ENCODE results near the gene MINDY2. TPM values are rescaled to one million over a fixed set of nuclear protein-coding genes. Genes with fewer than 3 reads are reported as not detected.
"Not testable (repeated sequence)": the region's sequence is repeated elsewhere in the genome, so short reads cannot be mapped to it uniquely, and the experiment has no call there.

Gene MINDY2
- total RNA-seq, 1 experiment from 2014 or later: 13.2 TPM

DNA sequence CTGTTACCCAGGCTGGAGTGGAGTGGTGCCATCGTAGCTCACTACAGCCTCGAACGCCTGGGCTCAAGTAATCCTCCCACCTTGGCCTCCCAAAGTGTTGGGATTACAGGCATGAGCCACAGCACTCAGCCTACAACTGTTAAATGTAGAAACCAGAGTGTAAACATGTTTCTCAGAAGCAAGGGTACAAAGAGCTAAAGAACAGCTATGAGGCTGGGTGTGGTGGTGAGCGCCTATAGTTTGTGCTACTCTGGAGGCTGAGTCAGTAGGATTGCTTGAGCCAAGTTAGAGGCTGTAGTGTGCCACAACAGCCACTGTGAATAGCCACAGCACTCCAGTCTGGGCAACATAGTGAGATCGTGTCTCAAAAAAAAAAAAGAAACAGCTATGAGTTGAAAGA, 4.8 kb upstream of the MINDY2 start:
- no peaks in the 10 kb centered on the region for H3K27me3 ChIP-seq (ENCODE audit: control insufficient read depth, insufficient read depth, low read length)
- H3K36me3 ChIP-seq (replicated peaks; ENCODE audit: control insufficient read depth, insufficient read depth, low read length): no peaks in the 10 kb centered on the region
- H3K4me3 ChIP-seq (ENCODE audit: insufficient read depth, low read depth, low read length): no peak overlapping the region
- no peak for DNase-seq

DNA sequence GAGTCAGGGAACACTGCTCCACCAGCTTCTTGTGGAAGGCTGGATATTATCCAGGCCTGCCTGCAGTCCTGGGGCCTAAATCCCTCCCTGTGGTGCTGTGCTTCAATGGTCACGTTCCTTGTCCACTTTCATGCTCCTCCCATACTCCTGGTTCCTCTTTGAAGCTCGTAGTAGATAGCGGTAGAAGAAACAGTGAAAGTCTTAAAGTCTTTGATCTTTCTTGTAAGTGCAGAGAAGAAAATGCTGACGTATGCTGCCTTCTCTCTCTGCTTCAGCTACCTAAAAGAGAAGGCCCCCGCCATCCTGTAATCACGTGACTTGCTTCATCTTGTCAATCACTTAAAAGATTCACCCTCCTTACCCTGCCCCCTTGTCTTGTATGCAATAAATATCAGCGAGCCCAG, 2.5 kb upstream of the MINDY2 start:
- not testable (repeated sequence) for H3K36me3 ChIP-seq (replicated peaks; ENCODE audit: control insufficient read depth, insufficient read depth, low read length); H3K4me3 ChIP-seq (ENCODE audit: insufficient read depth, low read depth, low read length); DNase-seq; H3K27me3 ChIP-seq (ENCODE audit: control insufficient read depth, insufficient read depth, low read length)

DNA sequence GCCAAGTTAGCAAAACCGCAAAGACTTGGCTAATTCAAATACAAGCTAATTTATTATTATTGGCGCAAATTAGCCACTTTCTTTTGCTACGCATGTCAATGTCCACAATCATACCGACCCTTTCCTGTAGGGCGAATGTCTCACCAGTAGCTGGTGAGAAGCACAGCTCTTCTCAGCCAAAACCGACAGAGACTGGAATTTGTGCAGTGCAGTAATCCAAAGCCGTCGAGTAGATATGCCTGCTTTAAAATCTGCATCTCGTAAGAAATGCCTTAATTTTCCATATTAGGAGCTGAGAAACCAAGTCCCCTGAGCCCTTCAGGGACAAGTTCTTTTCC, 614 bp upstream of the MINDY2 start:
- H3K4me3 ChIP-seq (ENCODE audit: insufficient read depth, low read depth, low read length): peak overlapping the region; percentile 93
- H3K27me3 ChIP-seq (ENCODE audit: control insufficient read depth, insufficient read depth, low read length): no peaks in the 10 kb centered on the region
- H3K36me3 ChIP-seq (replicated peaks; ENCODE audit: control insufficient read depth, insufficient read depth, low read length): no peaks in the 10 kb centered on the region
- DNase-seq: no peak

DNA sequence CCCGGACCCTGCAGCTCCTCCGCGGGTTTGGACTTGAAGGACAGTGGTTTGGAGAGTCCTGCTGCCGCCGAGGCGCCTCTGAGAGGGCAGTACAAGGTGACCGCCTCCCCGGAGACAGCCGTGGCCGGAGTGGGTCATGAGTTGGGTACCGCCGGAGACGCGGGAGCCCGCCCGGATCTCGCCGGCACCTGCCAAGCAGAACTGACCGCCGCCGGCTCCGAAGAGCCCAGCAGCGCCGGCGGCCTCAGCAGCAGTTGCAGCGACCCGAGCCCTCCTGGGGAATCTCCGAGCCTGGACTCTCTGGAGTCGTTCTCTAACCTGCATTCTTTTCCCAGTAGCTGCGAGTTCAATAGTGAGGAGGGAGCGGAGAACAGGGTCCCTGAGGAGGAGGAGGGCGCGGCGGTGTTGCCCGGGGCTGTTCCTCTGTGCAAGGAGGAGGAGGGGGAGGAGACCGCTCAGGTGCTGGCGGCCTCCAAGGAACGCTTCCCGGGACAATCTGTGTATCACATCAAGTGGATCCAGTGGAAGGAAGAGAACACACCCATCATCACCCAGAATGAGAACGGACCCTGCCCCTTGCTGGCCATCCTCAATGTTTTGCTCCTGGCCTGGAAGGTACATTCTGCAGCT, 634 bp downstream of the MINDY2 start:
- DNase-seq: peak; percentile 82
- no peaks in the 10 kb centered on the region for H3K36me3 ChIP-seq (replicated peaks; ENCODE audit: control insufficient read depth, insufficient read depth, low read length)
- peak overlapping the region; percentile 93 for H3K4me3 ChIP-seq (ENCODE audit: insufficient read depth, low read depth, low read length)
- H3K27me3 ChIP-seq (ENCODE audit: control insufficient read depth, insufficient read depth, low read length): no peaks in the 10 kb centered on the region

DNA sequence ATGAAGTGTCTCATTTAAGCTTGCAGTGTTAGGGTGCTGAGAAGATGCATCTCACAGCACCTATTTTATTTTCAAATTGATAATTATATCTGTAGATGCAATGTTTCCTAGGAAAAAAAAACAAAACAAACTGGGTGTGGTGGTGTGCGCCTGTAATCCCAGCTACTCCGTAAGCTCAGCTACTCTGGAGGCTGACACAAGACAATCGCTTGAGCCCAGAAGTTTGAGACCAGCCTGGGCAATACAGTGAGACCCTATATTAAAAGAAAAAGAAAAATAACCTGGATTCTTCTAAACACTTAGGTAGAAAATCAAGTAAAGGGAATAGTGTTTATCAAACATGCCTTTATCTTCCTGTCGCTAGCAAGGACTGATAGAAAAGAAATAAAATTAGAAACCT, 1.9 kb downstream of the MINDY2 start:
- no peak for DNase-seq
- H3K4me3 ChIP-seq (ENCODE audit: insufficient read depth, low read depth, low read length): no peak overlapping the region
- no peaks in the 10 kb centered on the region for H3K36me3 ChIP-seq (replicated peaks; ENCODE audit: control insufficient read depth, insufficient read depth, low read length)
- H3K27me3 ChIP-seq (ENCODE audit: control insufficient read depth, insufficient read depth, low read length): no peaks in the 10 kb centered on the region

DNA sequence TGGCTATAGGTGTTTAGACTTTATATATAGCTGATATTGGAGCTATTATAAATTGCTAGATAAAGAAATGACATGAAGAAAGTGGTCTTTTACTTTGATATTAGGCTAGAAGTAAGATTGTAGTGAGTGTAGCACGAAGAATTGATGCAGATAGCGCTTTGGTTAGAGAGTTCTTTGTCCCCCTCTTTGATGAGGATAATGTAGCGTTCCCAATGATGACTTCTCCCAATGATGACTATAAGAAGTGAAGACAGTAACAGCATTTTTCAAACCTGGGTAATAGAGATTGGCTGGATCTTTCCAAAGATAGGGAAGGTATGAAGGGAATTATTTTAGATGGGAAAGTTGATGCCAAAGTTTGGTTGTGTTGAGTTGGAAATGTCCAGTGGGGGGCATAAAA, 4.3 kb downstream of the MINDY2 start:
- Histone ChIP-seq H3K4me3 (ENCODE audit: insufficient read depth, low read depth, low read length) (no peak overlapping the region), H3K36me3 (replicated peaks; ENCODE audit: control insufficient read depth, insufficient read depth, low read length) (no peaks in the 10 kb centered on the region), H3K27me3 (ENCODE audit: control insufficient read depth, insufficient read depth, low read length) (no peaks in the 10 kb centered on the region)
- no peak for DNase-seq

DNA sequence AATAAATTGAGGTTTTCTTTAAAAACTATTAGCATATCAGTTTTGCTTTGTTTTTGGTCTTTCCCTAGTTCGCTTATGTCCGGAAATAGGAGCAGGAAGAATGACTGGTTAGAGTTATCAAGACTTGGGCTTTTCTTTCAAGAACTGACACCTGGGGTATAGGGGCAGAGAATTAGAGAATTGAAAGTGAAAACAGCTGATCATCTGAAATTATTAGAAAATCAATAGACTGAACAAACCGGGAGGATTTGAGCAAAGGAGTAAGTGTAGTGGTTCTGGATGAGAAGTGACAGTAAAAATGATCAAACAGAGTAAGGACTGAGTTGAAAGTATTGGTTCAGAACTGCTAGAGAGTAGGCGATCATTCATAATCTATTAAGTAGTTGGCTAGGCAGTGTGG, 6.0 kb downstream of the MINDY2 start:
- H3K36me3 ChIP-seq (replicated peaks; ENCODE audit: control insufficient read depth, insufficient read depth, low read length): no peaks in the 10 kb centered on the region
- no peak for DNase-seq
- H3K4me3 ChIP-seq (ENCODE audit: insufficient read depth, low read depth, low read length): no peak overlapping the region
- no peaks in the 10 kb centered on the region for H3K27me3 ChIP-seq (ENCODE audit: control insufficient read depth, insufficient read depth, low read length)

DNA sequence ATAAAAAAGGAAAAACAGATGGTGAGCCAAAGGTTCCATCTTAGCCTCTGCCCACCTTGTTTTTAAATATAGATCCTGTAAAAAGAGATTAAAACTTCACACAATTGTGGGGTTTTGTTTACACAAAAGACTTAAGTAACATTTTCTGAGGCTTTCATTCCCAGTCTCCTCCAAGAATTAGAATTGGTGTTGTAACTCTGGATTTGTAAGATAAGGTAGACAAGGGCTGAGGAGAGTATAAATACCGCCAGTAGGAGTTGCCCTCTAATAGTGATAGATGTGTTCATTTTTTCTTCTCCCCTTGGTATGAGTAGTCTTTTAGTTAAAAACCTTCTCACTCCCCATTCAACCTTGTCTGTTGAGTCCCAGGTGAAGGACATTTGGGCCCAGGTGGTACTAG, 8.5 kb downstream of the MINDY2 start:
- Histone ChIP-seq H3K27me3 (ENCODE audit: control insufficient read depth, insufficient read depth, low read length) (no peaks in the 10 kb centered on the region), H3K36me3 (replicated peaks; ENCODE audit: control insufficient read depth, insufficient read depth, low read length) (no peaks in the 10 kb centered on the region), H3K4me3 (ENCODE audit: insufficient read depth, low read depth, low read length) (no peak overlapping the region)
- DNase-seq: no peak

DNA sequence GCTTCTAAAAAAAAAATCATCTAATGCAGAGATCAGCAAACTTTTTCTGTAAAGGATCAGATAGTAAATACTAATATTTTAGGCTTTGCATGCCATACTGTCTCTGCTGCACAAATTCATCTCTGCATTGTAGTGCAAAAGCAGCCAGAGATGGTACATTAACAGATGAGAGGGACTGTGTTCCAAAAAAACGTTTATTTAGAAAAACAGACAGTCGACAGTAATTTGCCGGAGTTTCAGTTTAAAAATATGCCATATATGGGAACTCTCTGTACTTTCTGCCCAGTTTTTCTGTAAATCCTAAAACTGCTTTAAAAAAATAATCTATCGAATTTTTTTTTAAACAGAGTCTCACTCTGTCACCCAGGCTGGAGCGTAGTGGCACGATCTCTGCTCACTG, 14.3 kb downstream of the MINDY2 start:
- Histone ChIP-seq H3K4me3 (ENCODE audit: insufficient read depth, low read depth, low read length) (no peak overlapping the region), H3K36me3 (replicated peaks; ENCODE audit: control insufficient read depth, insufficient read depth, low read length) (no peaks in the 10 kb centered on the region), H3K27me3 (ENCODE audit: control insufficient read depth, insufficient read depth, low read length) (no peaks in the 10 kb centered on the region)
- no peak for DNase-seq

DNA sequence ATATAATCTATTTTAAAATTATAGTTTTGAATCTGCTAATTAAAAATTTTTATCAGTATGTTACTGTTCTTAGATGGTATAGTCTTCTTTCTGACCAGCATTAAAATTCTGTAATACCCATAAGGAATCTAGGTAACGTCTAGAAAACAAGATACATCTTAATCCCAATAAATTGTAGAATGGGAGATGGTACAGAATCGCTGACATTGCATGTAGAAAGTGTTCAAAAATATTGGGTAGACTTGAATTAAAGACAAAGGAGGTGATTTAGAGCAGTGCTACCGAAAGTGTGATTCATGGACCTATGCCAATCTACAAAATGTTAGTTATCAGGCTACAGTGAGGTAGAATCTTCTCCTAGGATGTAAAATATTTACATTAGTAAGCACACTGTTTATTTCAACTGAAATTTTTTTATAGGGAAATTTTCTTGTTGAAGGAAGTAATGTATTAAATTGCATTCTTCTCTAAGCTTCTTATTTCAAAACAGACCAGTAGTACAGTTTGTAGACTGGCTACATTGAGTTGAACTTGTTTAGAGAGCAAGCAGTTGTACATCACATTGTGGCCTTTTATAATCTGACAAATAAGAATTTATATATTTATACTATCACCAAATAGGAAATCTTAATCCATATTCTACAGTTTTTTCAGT, 17.1 kb downstream of the MINDY2 start:
- H3K27me3 ChIP-seq (ENCODE audit: control insufficient read depth, insufficient read depth, low read length): no peaks in the 10 kb centered on the region
- no peaks in the 10 kb centered on the region for H3K36me3 ChIP-seq (replicated peaks; ENCODE audit: control insufficient read depth, insufficient read depth, low read length)
- DNase-seq: no peak
- H3K4me3 ChIP-seq (ENCODE audit: insufficient read depth, low read depth, low read length): no peak overlapping the region

DNA sequence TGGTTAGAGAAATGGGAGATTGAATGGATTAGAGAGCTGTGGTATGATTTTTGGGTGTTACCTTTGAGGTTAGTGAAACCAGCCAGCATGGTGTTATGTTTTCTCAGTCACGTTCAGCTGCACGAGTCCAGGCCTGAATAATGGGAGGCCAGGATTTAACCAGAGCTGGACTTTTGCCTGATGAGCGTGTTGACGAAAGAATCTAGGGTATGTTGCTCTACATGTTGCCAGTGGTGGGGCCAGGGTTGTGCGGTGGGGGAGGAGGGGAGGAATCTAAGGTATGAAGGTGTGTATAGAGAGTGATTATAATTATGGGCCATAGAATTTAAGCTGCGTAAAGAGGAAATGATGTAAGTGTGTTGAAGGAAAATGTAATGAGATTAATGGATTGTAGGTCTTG, 22.8 kb downstream of the MINDY2 start:
- no peaks in the 10 kb centered on the region for H3K27me3 ChIP-seq (ENCODE audit: control insufficient read depth, insufficient read depth, low read length)
- DNase-seq: peak; percentile 28
- H3K4me3 ChIP-seq (ENCODE audit: insufficient read depth, low read depth, low read length): no peak overlapping the region
- H3K36me3 ChIP-seq (replicated peaks; ENCODE audit: control insufficient read depth, insufficient read depth, low read length): no peaks in the 10 kb centered on the region

DNA sequence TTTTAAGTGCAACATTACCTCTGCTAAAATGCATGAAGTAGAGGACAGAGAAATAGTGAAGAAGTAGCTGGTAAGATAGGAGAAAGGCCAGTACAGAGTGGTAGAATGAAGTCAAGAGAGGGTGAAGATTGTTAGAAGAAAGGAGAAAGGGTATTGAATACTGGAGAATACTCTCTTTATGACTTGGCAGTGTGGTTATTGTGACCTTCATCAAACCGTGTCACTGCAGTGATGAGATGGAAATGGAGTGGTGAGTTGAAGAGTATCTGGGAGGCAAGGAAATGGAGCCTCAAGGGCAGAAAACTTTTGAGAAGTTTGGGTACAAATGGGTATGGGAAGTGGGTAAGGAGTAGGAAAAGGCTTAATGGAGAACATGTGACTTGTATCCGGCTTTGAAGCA, 24.7 kb downstream of the MINDY2 start:
- no peak for DNase-seq
- no peaks in the 10 kb centered on the region for H3K27me3 ChIP-seq (ENCODE audit: control insufficient read depth, insufficient read depth, low read length)
- H3K4me3 ChIP-seq (ENCODE audit: insufficient read depth, low read depth, low read length): no peak overlapping the region
- no peaks in the 10 kb centered on the region for H3K36me3 ChIP-seq (replicated peaks; ENCODE audit: control insufficient read depth, insufficient read depth, low read length)

DNA sequence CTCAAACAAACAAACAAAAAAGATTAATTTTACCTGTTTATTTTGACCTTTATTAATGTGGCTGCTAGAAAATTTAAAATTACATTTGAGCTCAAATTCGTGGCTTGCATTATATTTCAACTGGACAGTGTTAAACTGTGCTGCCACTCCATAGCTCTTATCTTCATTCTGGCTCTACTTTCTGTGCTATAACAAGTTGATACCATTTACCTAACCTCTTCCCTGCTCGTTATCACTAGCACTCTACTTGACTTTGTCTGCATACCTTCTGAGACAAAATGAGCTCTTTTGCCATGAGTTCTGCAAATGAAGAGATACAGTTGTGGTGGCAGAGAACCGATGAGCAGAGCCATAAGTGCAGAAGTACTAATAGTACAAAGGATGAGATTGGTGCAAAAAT, 26.4 kb downstream of the MINDY2 start:
- no peaks in the 10 kb centered on the region for H3K36me3 ChIP-seq (replicated peaks; ENCODE audit: control insufficient read depth, insufficient read depth, low read length)
- H3K27me3 ChIP-seq (ENCODE audit: control insufficient read depth, insufficient read depth, low read length): no peaks in the 10 kb centered on the region
- H3K4me3 ChIP-seq (ENCODE audit: insufficient read depth, low read depth, low read length): no peak overlapping the region
- DNase-seq: no peak

DNA sequence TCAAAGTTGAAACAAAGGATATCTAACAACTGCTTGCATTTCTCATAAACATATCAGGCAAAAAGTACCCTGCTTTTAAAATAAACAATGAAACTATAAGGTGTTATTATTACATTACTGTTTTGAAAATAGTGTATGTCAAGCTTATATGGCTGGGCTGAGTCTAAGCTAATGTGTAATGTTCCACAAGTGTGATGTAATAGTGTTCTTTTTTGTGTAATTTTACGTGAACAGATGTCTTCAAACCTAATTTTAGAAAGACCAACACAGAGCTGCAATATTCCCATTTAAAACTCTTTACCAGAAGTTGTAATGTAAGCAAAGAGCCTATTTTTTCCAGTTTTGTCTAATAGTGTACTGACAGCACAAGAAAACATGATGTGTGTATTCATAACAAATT, 34.0 kb downstream of the MINDY2 start:
- Histone ChIP-seq H3K4me3 (ENCODE audit: insufficient read depth, low read depth, low read length) (no peak overlapping the region), H3K27me3 (ENCODE audit: control insufficient read depth, insufficient read depth, low read length) (no peaks in the 10 kb centered on the region), H3K36me3 (replicated peaks; ENCODE audit: control insufficient read depth, insufficient read depth, low read length) (no peaks in the 10 kb centered on the region)
- DNase-seq: no peak

DNA sequence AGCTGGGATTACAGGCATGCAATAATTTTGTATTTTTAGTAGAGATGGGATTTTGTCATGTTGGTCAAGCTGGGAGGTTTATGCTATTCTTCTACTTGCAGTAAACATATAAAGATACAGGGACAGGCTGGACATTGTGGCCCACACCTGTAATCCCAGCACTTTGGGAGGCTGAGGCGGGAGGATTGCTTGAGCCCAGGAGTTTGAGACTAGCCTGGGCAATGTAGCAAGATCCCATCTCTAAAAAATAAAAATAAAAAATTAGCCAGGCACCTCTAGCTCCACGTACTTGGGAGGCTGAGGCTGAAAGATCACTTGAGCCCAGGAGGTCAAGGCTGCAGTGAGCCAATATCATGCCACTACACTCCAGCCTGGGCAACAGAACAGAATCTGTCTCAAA, 52.2 kb downstream of the MINDY2 start:
- DNase-seq; H3K4me3 ChIP-seq (ENCODE audit: insufficient read depth, low read depth, low read length); H3K36me3 ChIP-seq (replicated peaks; ENCODE audit: control insufficient read depth, insufficient read depth, low read length); H3K27me3 ChIP-seq (ENCODE audit: control insufficient read depth, insufficient read depth, low read length): not testable (repeated sequence)

DNA sequence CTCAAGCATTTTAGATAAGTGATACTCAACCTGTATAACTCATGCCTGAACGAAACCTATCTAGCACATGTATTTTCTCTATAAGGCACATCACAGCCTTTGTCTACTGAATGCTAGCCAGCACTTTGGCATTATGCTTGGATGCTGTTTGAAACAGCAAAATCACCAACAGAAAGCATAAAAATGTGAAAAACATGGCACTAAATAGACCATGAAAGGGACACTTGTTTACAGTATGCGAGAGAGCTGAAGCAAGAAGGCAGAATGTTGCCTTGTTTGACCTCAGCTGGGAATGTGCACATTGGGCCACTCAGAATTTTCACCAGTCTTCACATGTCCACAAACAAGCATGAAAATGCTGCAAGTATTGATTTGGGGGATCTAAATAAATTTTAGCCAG, 59.5 kb downstream of the MINDY2 start:
- Histone ChIP-seq H3K27me3 (ENCODE audit: control insufficient read depth, insufficient read depth, low read length) (no peaks in the 10 kb centered on the region), H3K36me3 (replicated peaks; ENCODE audit: control insufficient read depth, insufficient read depth, low read length) (no peaks in the 10 kb centered on the region), H3K4me3 (ENCODE audit: insufficient read depth, low read depth, low read length) (no peak overlapping the region)
- DNase-seq: no peak

All from H7 (cell line).